Measurements from ENCODE around the gene ADAMTS3.

DNA sequence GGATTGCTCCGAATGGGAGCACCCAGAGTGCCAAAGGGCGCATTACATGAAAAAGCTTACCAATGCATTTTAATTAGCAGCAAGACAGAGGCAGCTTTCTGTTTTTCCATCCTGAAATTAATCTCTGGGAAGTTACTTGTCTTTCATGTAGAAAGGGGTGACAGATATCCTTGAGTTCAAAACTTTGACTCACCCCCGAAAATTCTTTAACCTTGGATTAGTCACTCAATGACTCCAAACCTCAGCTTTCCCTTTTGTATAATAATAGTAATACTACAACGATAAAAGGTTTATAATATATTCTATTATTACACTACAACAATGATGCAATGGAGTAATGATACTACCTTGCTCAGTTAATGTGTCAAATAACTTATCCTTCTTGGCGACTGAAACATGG, 126.3 kb downstream of the ADAMTS3 start:
- TF ChIP-seq, protein P1, sequence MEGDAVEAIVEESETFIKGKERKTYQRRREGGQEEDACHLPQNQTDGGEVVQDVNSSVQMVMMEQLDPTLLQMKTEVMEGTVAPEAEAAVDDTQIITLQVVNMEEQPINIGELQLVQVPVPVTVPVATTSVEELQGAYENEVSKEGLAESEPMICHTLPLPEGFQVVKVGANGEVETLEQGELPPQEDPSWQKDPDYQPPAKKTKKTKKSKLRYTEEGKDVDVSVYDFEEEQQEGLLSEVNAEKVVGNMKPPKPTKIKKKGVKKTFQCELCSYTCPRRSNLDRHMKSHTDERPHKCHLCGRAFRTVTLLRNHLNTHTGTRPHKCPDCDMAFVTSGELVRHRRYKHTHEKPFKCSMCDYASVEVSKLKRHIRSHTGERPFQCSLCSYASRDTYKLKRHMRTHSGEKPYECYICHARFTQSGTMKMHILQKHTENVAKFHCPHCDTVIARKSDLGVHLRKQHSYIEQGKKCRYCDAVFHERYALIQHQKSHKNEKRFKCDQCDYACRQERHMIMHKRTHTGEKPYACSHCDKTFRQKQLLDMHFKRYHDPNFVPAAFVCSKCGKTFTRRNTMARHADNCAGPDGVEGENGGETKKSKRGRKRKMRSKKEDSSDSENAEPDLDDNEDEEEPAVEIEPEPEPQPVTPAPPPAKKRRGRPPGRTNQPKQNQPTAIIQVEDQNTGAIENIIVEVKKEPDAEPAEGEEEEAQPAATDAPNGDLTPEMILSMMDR (conservative IDR thresholded peaks at IDR 0.05; ENCODE audit: low read length): no peak
- no peak for TF ChIP-seq EZH2phosphoT487 (IDR thresholded peaks at IDR 0.05; ENCODE audit: borderline replicate concordance, low read depth, low read length)

All from OCI-LY7 (cell line).